Measurements from ENCODE around the gene FIZ1.
"Not testable (repeated sequence)": the region's sequence is repeated elsewhere in the genome, so short reads cannot be mapped to it uniquely, and the experiment has no call there.

FIZ1 gene

DNA sequence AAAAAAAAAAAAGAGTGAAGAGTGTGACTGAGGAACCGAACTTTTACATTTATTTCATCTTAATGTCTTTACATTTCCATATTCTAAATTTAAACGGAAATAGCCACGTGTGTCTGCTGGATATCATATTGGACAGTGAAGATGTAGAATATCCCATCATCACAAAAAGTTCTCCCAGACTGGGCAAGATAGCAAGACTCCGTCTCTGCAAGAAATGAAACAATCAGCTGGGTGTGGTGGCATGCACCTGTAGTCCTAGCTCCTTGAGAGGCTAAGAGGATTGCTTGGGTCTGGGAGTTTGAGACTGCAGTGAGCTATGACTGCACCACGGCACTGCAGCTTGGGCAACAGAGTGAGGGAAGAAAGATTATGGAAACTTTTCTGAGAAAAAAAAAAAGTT lies 22.6 kb downstream of the FIZ1 start:
- in situ Hi-C loops (cut with MboI; ENCODE audit: low sequenced_read_pairs): no loop called here

DNA sequence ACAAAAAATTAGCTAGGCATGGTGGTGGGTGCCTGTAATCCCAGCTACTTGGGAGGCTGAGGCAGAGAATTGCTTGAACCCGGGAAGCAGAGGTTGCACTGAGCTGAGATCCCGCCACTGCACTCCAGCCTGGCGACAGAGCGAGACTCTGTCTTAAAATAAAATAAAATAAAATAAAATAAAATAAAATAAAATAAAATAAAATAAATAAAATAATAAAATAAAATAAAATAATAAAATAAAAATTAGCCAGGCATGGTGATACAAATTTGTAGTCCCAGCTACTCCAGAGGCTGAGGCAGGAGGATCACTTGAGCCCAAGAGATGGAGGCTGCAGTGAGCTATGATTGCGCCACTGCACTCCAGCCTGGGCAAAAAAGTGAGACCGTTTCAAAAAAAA lies 25.4 kb downstream of the FIZ1 start:
- H3K4me3 ChIP-seq; H3K36me3 ChIP-seq (replicated peaks); H3K27me3 ChIP-seq (ENCODE audit: low read depth); DNase-seq (ENCODE audit: low spot score in 2 of 2); H3K4me1 ChIP-seq; H3K9me3 ChIP-seq; in situ Hi-C loops (cut with MboI; ENCODE audit: low sequenced_read_pairs): not testable (repeated sequence)

More for the DNA sequence above, 22.6 kb downstream of the FIZ1 start:
- Histone ChIP-seq H3K9me3 (no peaks in the 10 kb centered on the region), H3K36me3 (replicated peaks) (peaks cover 5% of the 10 kb centered on the region), H3K27me3 (ENCODE audit: low read depth) (no peaks in the 10 kb centered on the region), H3K4me3 (no peak overlapping the region), H3K4me1 (no peaks in the 10 kb centered on the region)
- DNase-seq (ENCODE audit: low spot score in 2 of 2): no peak

GRCh38 chr19:55569477-55569876 lies 29.8 kb downstream of the FIZ1 start:
- H3K36me3 ChIP-seq (replicated peaks); in situ Hi-C loops (cut with MboI; ENCODE audit: low sequenced_read_pairs); H3K4me3 ChIP-seq; H3K9me3 ChIP-seq; DNase-seq (ENCODE audit: low spot score in 2 of 2); H3K4me1 ChIP-seq; H3K27me3 ChIP-seq (ENCODE audit: low read depth): not testable (repeated sequence)

- Histone ChIP-seq H3K4me3 (no peak overlapping the region), H3K4me1 (no peaks in the 10 kb centered on the region), H3K27me3 (ENCODE audit: low read depth) (peaks cover 4% of the 10 kb centered on the region), H3K9me3 (no peaks in the 10 kb centered on the region), H3K36me3 (replicated peaks) (no peaks in the 10 kb centered on the region)
- in situ Hi-C loops (cut with MboI; ENCODE audit: low sequenced_read_pairs): no loop called here
- DNase-seq (ENCODE audit: low spot score in 2 of 2): no peak
Observed at GRCh38 chr19:55567708-55568328, 31.5 kb downstream of the FIZ1 start.

DNA sequence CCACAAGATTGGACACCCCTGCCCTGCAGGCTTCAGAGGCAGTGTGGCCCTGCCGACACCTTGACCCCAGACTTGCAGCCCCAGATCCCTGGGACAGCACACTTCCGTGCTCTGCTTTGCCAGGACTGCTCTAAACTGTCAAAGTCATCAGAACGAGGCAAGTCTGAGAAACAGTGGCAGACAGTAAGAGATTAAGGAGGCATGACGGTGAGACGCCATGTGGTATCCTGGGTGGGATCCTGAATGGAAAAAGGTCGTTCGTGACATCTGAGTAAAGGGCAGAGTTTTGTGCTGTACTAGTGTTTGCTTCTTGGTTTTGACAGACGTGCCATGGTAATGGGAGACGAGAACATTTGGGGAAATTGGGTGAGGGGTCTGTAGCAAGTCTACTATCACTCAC lies 32.5 kb downstream of the FIZ1 start:
- no peak overlapping the region for H3K4me3 ChIP-seq
- no peaks in the 10 kb centered on the region for H3K9me3 ChIP-seq
- no peaks in the 10 kb centered on the region for H3K4me1 ChIP-seq
- in situ Hi-C loops (cut with MboI; ENCODE audit: low sequenced_read_pairs): no loop called here
- H3K36me3 ChIP-seq (replicated peaks): no peaks in the 10 kb centered on the region
- no peak for DNase-seq (ENCODE audit: low spot score in 2 of 2)
- H3K27me3 ChIP-seq (ENCODE audit: low read depth): peaks cover 4% of the 10 kb centered on the region

GRCh38 chr19:55563261-55563690 lies 36.0 kb downstream of the FIZ1 start:
- Histone ChIP-seq H3K9me3 (no peaks in the 10 kb centered on the region), H3K36me3 (replicated peaks) (no peaks in the 10 kb centered on the region), H3K4me1 (no peaks in the 10 kb centered on the region), H3K27me3 (ENCODE audit: low read depth) (peaks cover 6% of the 10 kb centered on the region), H3K4me3 (no peak overlapping the region)
- in situ Hi-C loops (cut with MboI; ENCODE audit: low sequenced_read_pairs): no loop called here
- DNase-seq (ENCODE audit: low spot score in 2 of 2): no peak

DNA sequence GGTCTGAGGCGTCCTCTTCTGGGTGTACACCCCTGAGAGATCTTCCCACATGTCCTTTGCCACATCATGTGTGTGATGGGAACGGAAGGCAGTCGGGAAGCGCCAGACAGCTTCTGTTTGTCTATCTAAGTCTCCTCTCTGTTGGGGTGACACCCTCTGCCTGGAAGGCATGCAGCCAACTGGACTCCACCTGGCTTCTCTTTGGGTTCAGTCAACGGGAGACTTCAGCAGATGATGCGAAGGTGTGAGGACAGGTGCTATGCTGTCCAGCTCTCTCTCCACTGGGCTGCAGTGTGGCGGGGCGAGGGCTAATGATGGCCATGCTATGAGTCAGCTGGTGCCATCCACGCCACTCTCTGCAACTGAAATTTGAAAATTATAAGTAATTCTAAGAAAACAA lies 39.6 kb downstream of the FIZ1 start:
- Histone ChIP-seq H3K9me3 (no peaks in the 10 kb centered on the region), H3K27me3 (ENCODE audit: low read depth) (0 out of 2 replicates have a peak, but pooled peaks cover 2% of the 10 kb centered on the region), H3K36me3 (replicated peaks) (no peaks in the 10 kb centered on the region), H3K4me3 (no peak overlapping the region), H3K4me1 (no peaks in the 10 kb centered on the region)
- DNase-seq (ENCODE audit: low spot score in 2 of 2): no peak
- in situ Hi-C loops (cut with MboI; ENCODE audit: low sequenced_read_pairs): no loop called here

GRCh38 chr19:55554741-55555152 lies 44.6 kb downstream of the FIZ1 start:
- in situ Hi-C loops (cut with MboI; ENCODE audit: low sequenced_read_pairs): no loop called here
- DNase-seq (ENCODE audit: low spot score in 2 of 2): no peak
- H3K27me3 ChIP-seq (ENCODE audit: low read depth): 0 out of 2 replicates have a peak, but pooled peaks cover 2% of the 10 kb centered on the region
- no peaks in the 10 kb centered on the region for H3K9me3 ChIP-seq
- no peak overlapping the region for H3K4me3 ChIP-seq
- H3K36me3 ChIP-seq (replicated peaks): no peaks in the 10 kb centered on the region
- H3K4me1 ChIP-seq: peaks cover 4% of the 10 kb centered on the region

DNA sequence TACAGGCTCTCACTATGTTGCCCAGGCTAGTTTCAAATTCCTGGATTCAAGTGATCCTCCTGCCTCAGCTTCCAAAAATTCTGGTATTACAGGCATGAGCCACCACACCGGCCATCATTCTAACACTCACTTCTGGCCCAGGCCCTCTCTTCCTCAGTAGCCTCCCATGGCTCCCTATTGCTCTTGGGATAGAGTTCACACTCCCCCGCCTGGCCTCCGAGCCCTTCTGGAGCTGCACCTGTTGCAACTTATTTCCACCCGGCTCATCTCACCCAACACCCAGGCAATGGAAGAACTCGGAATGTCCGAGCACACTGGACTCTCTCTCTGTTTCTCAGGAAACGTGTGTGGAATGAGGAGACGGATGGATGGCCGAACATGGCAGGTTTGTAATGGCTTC lies 45.0 kb downstream of the FIZ1 start:
- H3K4me1 ChIP-seq: peaks cover 4% of the 10 kb centered on the region
- no peaks in the 10 kb centered on the region for H3K36me3 ChIP-seq (replicated peaks)
- in situ Hi-C loops (cut with MboI; ENCODE audit: low sequenced_read_pairs): no loop called here
- H3K9me3 ChIP-seq: no peaks in the 10 kb centered on the region
- H3K27me3 ChIP-seq (ENCODE audit: low read depth): no peaks in the 10 kb centered on the region
- no peak overlapping the region for H3K4me3 ChIP-seq
- no peak for DNase-seq (ENCODE audit: low spot score in 2 of 2)

DNA sequence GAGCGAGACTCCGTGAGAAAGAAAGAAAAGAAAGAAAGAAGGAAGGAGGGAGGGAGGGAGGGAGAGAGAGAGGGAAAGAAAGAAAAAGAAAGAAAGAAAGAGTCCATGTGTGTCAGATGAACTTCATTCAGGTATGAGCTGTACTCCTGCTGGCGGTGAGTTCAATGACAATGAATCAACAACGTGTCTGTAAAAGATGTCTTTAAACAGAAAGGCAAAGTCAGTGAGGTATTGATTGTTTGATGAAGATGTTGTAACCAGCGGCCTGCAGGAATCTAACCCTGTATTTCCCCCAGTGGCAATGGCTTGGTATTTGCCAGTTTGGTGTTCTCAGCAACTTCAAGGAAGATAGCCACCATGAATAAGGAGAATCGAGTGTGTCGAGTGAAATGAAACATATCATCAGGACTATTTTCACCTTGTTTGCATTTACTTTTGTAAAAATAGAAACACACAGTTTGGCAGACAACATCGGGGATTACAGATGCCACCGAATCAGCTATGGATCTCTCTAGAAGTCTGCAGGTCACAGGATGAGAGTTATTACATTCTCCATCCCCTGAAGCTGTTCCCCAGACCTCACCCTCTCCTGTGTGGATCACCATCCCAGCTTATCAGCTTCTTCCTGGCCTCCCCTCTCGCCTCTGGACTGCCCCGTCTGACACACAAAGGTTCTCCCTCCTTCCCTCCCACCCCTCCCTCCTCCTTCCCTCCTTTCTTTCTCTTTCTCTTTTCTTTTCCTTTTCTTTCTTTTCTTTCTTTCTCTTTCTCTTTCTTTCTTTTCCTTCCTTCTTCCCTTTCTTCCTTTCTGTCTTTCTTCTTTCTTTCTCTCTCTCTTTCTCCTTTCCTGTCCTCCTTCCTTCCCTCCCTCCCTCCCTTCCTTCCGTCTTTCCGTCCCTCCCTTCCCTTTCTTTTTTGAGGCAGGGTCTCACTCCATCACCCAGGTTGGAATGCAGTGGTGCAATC lies 45.8 kb downstream of the FIZ1 start:
- no peaks in the 10 kb centered on the region for H3K27me3 ChIP-seq (ENCODE audit: low read depth)
- no peak for DNase-seq (ENCODE audit: low spot score in 2 of 2)
- in situ Hi-C loops (cut with MboI; ENCODE audit: low sequenced_read_pairs): no loop called here

DNA sequence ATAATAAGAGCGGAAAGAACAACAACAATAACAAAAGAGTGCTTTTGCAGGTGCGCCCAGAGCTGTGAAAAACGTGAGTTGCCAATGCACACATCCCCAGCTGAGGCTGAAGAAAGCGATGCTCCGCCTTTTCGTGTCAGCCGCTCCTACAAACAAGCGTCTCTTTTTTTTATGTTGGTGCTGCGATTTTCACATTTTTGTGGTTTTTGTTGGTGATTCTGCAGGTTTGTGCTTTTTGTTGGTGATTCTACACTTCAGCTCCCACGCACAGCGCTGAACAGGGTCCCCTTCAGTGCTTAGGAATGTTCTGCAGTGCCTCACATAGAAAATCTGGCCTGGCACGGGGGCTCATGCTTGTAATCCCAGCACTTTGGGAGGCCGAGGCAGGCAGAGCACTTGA lies 46.7 kb downstream of the FIZ1 start:
- in situ Hi-C loops (cut with MboI; ENCODE audit: low sequenced_read_pairs): no loop called here

More for the DNA sequence above, 45.8 kb downstream of the FIZ1 start:
- Histone ChIP-seq H3K4me1 (peaks cover 4% of the 10 kb centered on the region), H3K4me3 (no peak overlapping the region), H3K36me3 (replicated peaks) (no peaks in the 10 kb centered on the region), H3K9me3 (no peaks in the 10 kb centered on the region)

GRCh38 chr19:55552206-55552605 lies 47.1 kb downstream of the FIZ1 start:
- H3K4me1 ChIP-seq: peaks cover 4% of the 10 kb centered on the region

More for the DNA sequence above, 46.7 kb downstream of the FIZ1 start:
- H3K4me3 ChIP-seq: no peak overlapping the region
- H3K27me3 ChIP-seq (ENCODE audit: low read depth): no peaks in the 10 kb centered on the region
- no peaks in the 10 kb centered on the region for H3K9me3 ChIP-seq
- H3K36me3 ChIP-seq (replicated peaks): no peaks in the 10 kb centered on the region
- DNase-seq (ENCODE audit: low spot score in 2 of 2): peak; percentile 7 to 38
- H3K4me1 ChIP-seq: peaks cover 4% of the 10 kb centered on the region

GRCh38 chr19:55550321-55550650 lies 49.0 kb downstream of the FIZ1 start:
- in situ Hi-C loops (cut with MboI; ENCODE audit: low sequenced_read_pairs): no loop called here
- H3K9me3 ChIP-seq: no peaks in the 10 kb centered on the region
- H3K36me3 ChIP-seq (replicated peaks): no peaks in the 10 kb centered on the region
- DNase-seq (ENCODE audit: low spot score in 2 of 2): no peak
- H3K4me1 ChIP-seq: peaks cover 4% of the 10 kb centered on the region
- H3K27me3 ChIP-seq (ENCODE audit: low read depth): no peaks in the 10 kb centered on the region
- H3K4me3 ChIP-seq: no peak overlapping the region

More at GRCh38 chr19:55552206-55552605, 47.1 kb downstream of the FIZ1 start:
- no peak overlapping the region for H3K4me3 ChIP-seq
- H3K27me3 ChIP-seq (ENCODE audit: low read depth): no peaks in the 10 kb centered on the region
- no peak for DNase-seq (ENCODE audit: low spot score in 2 of 2)
- in situ Hi-C loops (cut with MboI; ENCODE audit: low sequenced_read_pairs): no loop called here
- H3K36me3 ChIP-seq (replicated peaks): no peaks in the 10 kb centered on the region
- H3K9me3 ChIP-seq: no peaks in the 10 kb centered on the region
